ENCODE measurements around the gene APOBEC3H.

APOBEC3H gene

DNA sequence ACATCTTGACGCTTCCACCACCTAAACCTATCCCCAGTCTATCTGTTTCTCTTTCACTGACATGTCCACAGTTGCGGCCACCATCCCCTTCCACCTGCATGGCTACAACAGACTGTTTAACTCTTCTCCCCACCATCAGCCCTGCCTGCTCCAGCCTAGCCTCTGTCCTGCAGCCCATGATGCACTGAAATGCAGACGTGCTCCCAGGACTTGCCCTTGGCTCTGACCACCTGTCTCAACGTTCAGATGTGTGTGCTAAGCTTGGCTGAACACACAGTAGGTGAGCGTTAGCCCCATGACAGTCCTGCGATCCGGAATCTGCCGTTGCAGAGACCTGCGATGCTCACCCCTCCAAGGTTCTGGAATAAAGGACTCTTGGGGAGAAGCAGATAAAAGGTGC is 32.7 kb downstream of the APOBEC3H start:
- no peak overlapping the region for H3K4me3 ChIP-seq (ENCODE audit: control insufficient read depth, low read depth, low read length)
- DNase-seq (ENCODE audit: low read depth), result no peak
- no peak for TF ChIP-seq CTCF (conservative IDR thresholded peaks at IDR 0.05; ENCODE audit: control insufficient read depth, insufficient read depth, low read depth, low read length)

- no peak for DNase-seq (ENCODE audit: low read depth)
- H3K4me3 ChIP-seq (ENCODE audit: control insufficient read depth, low read depth, low read length), result no peak overlapping the region
- TF ChIP-seq CTCF (conservative IDR thresholded peaks at IDR 0.05; ENCODE audit: control insufficient read depth, insufficient read depth, low read depth, low read length), result no peak
Measured at GRCh38 chr22:39130152-39130704, 33.2 kb downstream of the APOBEC3H start.

DNA sequence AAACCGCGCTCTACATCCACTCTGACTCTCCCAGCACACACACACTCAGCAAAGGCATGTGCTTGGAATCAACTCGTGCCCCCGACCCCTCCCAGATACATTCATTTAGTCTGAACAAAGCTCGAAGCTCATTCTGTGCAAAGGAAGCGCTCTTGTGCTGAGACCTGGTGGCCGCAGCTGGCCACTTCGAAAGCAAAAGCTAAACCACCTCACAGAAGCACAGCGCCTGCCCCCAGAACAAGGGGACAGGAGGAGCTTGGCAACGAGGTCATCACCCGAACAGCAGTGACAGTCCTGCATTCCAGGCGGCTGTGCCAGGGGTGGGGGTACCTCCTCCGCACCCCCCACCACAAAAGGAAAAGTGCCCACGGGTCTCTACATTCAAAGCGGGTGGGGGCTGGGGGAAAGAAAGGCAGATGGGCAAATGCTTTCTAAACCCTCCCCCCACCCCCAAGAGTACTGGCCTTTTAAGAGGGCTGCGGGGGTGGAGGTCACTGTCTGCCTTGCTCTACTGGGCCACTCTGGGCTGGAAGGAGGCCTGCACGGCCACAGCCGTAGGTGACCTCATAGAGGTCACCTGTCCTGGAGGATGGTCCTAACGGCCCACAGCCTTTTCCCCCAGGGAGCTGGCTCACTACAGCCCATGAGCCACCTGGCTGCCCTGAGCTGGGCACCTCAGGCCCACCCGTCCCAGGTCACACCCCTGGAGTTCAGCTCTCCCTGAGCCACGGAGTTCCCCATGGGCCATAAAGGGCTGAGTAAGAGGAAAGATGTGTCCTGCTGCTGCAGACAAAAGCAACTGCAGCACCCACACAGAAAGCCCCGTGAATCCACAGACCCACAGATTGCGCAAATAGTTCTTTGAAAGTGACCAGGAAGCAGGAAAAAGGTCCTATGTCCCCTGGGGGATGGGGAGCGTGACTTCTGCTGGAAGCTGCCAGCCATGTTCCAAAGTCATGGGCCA is 34.1 kb downstream of the APOBEC3H start:
- no peak for TF ChIP-seq CTCF (conservative IDR thresholded peaks at IDR 0.05; ENCODE audit: control insufficient read depth, insufficient read depth, low read depth, low read length)
- DNase-seq (ENCODE audit: low read depth), result no peak
- H3K4me3 ChIP-seq (ENCODE audit: control insufficient read depth, low read depth, low read length), result no peak overlapping the region

DNA sequence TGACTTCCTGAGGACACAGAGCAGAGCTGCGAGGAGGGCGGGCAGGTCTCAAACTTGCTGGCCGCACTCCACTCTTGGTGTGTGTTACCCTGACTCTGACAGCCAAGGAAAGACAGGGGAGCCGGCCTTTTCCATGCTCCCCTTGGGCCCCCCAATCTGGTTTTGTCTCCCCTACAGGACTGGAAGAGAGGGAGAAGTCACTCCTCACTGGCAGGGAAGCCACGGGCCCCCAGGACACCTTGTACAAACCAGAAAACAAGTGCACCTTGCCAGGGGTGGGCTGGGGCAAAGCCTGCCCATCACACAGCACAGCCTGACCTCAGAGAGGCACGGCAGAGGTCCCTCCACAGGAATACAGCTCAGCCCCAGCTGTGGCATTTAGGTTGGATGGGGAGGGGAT is 35.2 kb downstream of the APOBEC3H start:
- DNase-seq (ENCODE audit: low read depth), result no peak
- TF ChIP-seq CTCF (conservative IDR thresholded peaks at IDR 0.05; ENCODE audit: control insufficient read depth, insufficient read depth, low read depth, low read length), result no peak
- H3K4me3 ChIP-seq (ENCODE audit: control insufficient read depth, low read depth, low read length), result no peak overlapping the region

DNA sequence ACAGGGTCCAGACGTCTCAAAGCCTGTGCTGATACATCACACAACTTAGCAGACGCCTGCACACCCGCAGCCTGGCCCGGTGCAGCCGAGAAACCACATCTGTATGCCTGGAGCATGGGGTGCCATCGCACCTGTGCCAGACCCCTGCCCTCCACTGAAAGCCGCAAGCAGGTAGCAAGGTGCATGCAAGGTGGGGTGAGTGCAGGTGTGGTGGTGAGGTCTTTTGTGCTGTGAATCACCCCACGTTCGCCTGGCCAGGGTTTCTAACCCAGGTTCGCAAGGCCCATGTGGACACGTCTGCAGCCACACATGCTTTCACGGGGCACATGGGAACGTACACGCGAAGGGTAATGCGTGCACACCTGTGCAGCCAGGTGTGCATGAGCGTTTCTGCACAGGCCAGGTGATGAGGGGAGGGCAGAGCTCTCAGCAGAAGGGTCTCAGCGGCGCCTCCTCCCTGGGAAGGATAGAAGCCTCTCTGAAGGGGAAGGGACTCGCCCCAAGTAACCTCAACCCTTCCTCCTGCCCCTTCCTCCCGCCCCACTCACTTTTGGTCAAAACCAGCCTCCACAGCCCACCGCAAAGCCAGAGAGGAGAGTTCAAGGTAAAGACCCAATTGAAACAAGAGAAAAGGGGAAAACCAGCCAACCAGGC is 36.0 kb downstream of the APOBEC3H start:
- no peak for DNase-seq (ENCODE audit: low read depth)
- TF ChIP-seq CTCF (conservative IDR thresholded peaks at IDR 0.05; ENCODE audit: control insufficient read depth, insufficient read depth, low read depth, low read length), result no peak
- H3K4me3 ChIP-seq (ENCODE audit: control insufficient read depth, low read depth, low read length), result no peak overlapping the region

DNA sequence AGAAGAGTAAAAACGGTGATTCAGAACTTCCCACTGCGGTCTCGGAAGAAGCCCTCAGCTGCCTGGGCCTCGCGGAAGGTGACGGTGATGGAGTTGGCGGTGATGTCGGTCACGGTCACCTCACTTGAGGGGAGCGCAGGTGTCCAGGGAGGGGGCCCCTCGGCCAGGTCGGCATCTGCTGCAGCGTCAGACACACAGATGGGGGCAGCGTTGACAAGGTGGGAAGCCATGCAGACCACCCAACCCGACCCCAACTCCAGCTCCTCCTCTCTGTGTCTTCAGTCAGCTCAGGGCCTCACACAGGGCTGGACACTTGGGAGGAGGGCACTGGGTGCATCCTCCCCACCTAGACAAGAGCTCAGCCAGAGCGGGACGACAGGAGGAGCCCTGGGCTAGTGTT is 36.8 kb downstream of the APOBEC3H start:
- TF ChIP-seq CTCF (conservative IDR thresholded peaks at IDR 0.05; ENCODE audit: control insufficient read depth, insufficient read depth, low read depth, low read length), result no peak
- no peak for DNase-seq (ENCODE audit: low read depth)
- H3K4me3 ChIP-seq (ENCODE audit: control insufficient read depth, low read depth, low read length), result no peak overlapping the region

Measured in fibroblast of mammary gland (primary cell).